Raji (cell line): ENCODE results near the gene CD180.

Experiments used
- POLR2A ChIP-seq: IDR thresholded peaks from 2 replicates; pipeline ENCODE4 v1.6.1; 2011; ENCODE audit warnings: low read depth, low read length, control low read depth; ENCODE audit not compliant: insufficient read depth

CD180 gene

GRCh38 chr5:67187006-67187715 lies 9.4 kb downstream of the CD180 start:
- no peak for TF ChIP-seq POLR2A

- no peak for TF ChIP-seq POLR2A
These were observed 12.7 kb downstream of the CD180 start for GRCh38 chr5:67183859-67184258.

- TF ChIP-seq POLR2A = no peak
These were observed 14.3 kb downstream of the CD180 start for GRCh38 chr5:67182301-67182790.

GRCh38 chr5:67181648-67182221 lies 14.9 kb downstream of the CD180 start:
- no peak for TF ChIP-seq POLR2A

GRCh38 chr5:67179697-67180361 lies 16.8 kb downstream of the CD180 start:
- TF ChIP-seq POLR2A = no peak

- TF ChIP-seq POLR2A = no peak
These were observed 17.6 kb downstream of the CD180 start for GRCh38 chr5:67178966-67179365.

- no peak for TF ChIP-seq POLR2A
These were observed 18.5 kb downstream of the CD180 start for GRCh38 chr5:67178085-67178484.

GRCh38 chr5:67176936-67177335 lies 19.7 kb downstream of the CD180 start:
- no peak for TF ChIP-seq POLR2A

GRCh38 chr5:67173959-67174358 lies 22.6 kb downstream of the CD180 start:
- no peak for TF ChIP-seq POLR2A

- no peak for TF ChIP-seq POLR2A
These were observed 25.8 kb downstream of the CD180 start for GRCh38 chr5:67170767-67171166.

- TF ChIP-seq POLR2A = no peak
These were observed 28.5 kb downstream of the CD180 start for GRCh38 chr5:67168069-67168468.

- no peak for TF ChIP-seq POLR2A
These were observed 29.9 kb downstream of the CD180 start for GRCh38 chr5:67166460-67167285.

GRCh38 chr5:67165526-67166459 lies 30.8 kb downstream of the CD180 start:
- TF ChIP-seq POLR2A = peak; percentile 32; the same call in 1 of the 2 replicates

- no peak for TF ChIP-seq POLR2A
These were observed 31.6 kb downstream of the CD180 start for GRCh38 chr5:67164856-67165525.
